Transverse colon (tissue), 3 donors: ENCODE measurements around the gene XKR3.

Source experiments
- CTCF ChIP-seq, 5 experiments: fragments of 200-600 bp in 3 of 5; fragments of 450-650 bp in 2 of 5; sonication (generic) in 3 of 5; IDR thresholded peaks; 1 replicate in 2 of 5; 2 replicates in 3 of 5; pipeline ENCODE4 v1.5.1; 2016 to 2017; ENCODE audit warnings: antibody characterized with exemption in 5 of 5, inconsistent platforms in 3 of 5, mild to moderate bottlenecking in 2 of 5, moderate library complexity in 1 of 5
- POLR2A ChIP-seq: fragments of 450-650 bp; IDR thresholded peaks from one replicate; pipeline ENCODE4 v1.6.1; 2016; ENCODE audit warnings: antibody characterized with exemption, mild to moderate bottlenecking, moderate library complexity

- TF ChIP-seq CTCF (IDR thresholded peaks at IDR 0.05), result no peak
- no peak for TF ChIP-seq POLR2A
Observed at GRCh38 chr22:16819249-16819648, 6.0 kb downstream of the XKR3 start.
